Prostate gland (tissue), 2 donors: Measurements from ENCODE around the gene ABI3BP.

Experiments
- POLR2A ChIP-seq: fragments of 450-650 bp; IDR thresholded peaks from one replicate; pipeline ENCODE4 v1.6.1; 2016; ENCODE audit warnings: antibody characterized with exemption, mild to moderate bottlenecking
- POLR2AphosphoS5 ChIP-seq: sonication (generic); formaldehyde crosslinking; IDR thresholded peaks from one replicate; pipeline ENCODE4 v1.6.1; 2017; ENCODE audit warnings: antibody characterized with exemption
- TF ChIP-seq, protein P1 (sequence below), 4 experiments: fragments of 200-600 bp in 2 of 4; fragments of 450-650 bp in 2 of 4; sonication (generic) in 2 of 4; IDR thresholded peaks; 1 replicate in 3 of 4; 2 replicates in 1 of 4; pipeline ENCODE4 v1.5.1; 2016 to 2019; ENCODE audit warnings: antibody characterized with exemption in 4 of 4, mild to moderate bottlenecking in 2 of 4, moderate library complexity in 2 of 4

GRCh38 chr3:100775669-100776068 lies 217.6 kb downstream of the ABI3BP start:
- TF ChIP-seq, protein P1, sequence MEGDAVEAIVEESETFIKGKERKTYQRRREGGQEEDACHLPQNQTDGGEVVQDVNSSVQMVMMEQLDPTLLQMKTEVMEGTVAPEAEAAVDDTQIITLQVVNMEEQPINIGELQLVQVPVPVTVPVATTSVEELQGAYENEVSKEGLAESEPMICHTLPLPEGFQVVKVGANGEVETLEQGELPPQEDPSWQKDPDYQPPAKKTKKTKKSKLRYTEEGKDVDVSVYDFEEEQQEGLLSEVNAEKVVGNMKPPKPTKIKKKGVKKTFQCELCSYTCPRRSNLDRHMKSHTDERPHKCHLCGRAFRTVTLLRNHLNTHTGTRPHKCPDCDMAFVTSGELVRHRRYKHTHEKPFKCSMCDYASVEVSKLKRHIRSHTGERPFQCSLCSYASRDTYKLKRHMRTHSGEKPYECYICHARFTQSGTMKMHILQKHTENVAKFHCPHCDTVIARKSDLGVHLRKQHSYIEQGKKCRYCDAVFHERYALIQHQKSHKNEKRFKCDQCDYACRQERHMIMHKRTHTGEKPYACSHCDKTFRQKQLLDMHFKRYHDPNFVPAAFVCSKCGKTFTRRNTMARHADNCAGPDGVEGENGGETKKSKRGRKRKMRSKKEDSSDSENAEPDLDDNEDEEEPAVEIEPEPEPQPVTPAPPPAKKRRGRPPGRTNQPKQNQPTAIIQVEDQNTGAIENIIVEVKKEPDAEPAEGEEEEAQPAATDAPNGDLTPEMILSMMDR (IDR thresholded peaks at IDR 0.05), result no peak
- TF ChIP-seq POLR2A, result no peak
- TF ChIP-seq POLR2AphosphoS5, result no peak
